Measurements from ENCODE around the gene EXOC6.
"Not testable (repeated sequence)": the region's sequence is repeated elsewhere in the genome, so short reads cannot be mapped to it uniquely, and the experiment has no call there.

The EXOC6 gene

GRCh38 chr10:93083743-93084539 lies 235.6 kb downstream of the EXOC6 start:
- DNase-seq, result no peak

GRCh38 chr10:93085272-93085859 lies 237.0 kb downstream of the EXOC6 start:
- no peak for DNase-seq

- DNase-seq, result no peak
These were observed 238.0 kb downstream of the EXOC6 start for GRCh38 chr10:93086289-93086688.

- no peak for DNase-seq
These were observed 239.5 kb downstream of the EXOC6 start for GRCh38 chr10:93087846-93088245.

GRCh38 chr10:93088466-93088865 lies 240.1 kb downstream of the EXOC6 start:
- no peak for DNase-seq

- no peak for DNase-seq
These were observed 242.3 kb downstream of the EXOC6 start for GRCh38 chr10:93090619-93091018.

- DNase-seq, result no peak
These were observed 243.6 kb downstream of the EXOC6 start for GRCh38 chr10:93091960-93092359.

GRCh38 chr10:93095225-93095624 lies 246.9 kb downstream of the EXOC6 start:
- no peak for DNase-seq

GRCh38 chr10:93096901-93097300 lies 248.6 kb downstream of the EXOC6 start:
- DNase-seq, result no peak

GRCh38 chr10:93097386-93097785 lies 249.1 kb downstream of the EXOC6 start:
- no peak for DNase-seq

GRCh38 chr10:93098816-93099215 lies 250.5 kb downstream of the EXOC6 start:
- DNase-seq, result no peak

GRCh38 chr10:93099670-93100069 lies 251.3 kb downstream of the EXOC6 start:
- DNase-seq, result no peak

GRCh38 chr10:93101148-93101547 lies 252.8 kb downstream of the EXOC6 start:
- DNase-seq, result not testable (repeated sequence)

- no peak for DNase-seq
These were observed 255.6 kb downstream of the EXOC6 start for GRCh38 chr10:93103953-93104352.

- no peak for DNase-seq
These were observed 258.3 kb downstream of the EXOC6 start for GRCh38 chr10:93106631-93107072.
